DND-41 (cell line): Measurements from ENCODE around the gene CDC25A.

Source experiments
- ATAC-seq: fragments of 200-7000 bp; cut with Tn5 transposase; 3 replicates; pipeline ENCODE4 v1.9.1; 2021; ENCODE audit warnings: low read depth; ENCODE audit not compliant: insufficient read depth
- DNase-seq: peaks from one replicate; pipeline ENCODE4 v3.0.0-alpha.2; 2020
- H2AFZ ChIP-seq: 2 replicates; pipeline ENCODE4 v1.6.0; 2012; ENCODE audit warnings: low read depth, low read length
- H3K27ac ChIP-seq: 2 replicates; pipeline ENCODE4 v1.5.1; 2012; ENCODE audit warnings: low read length, inconsistent platforms
- H3K27me3 ChIP-seq: fragments of 200-600 bp; sonication (generic); 2 replicates; pipeline ENCODE4 v1.6.0; 2012; ENCODE audit warnings: low read length, mild to moderate bottlenecking, inconsistent platforms; ENCODE audit not compliant: insufficient read depth, poor library complexity
- H3K36me3 ChIP-seq: 2 replicates; pipeline ENCODE4 v1.5.1; 2012; ENCODE audit warnings: low read length, inconsistent platforms; ENCODE audit not compliant: insufficient read depth
- H3K4me1 ChIP-seq: 2 replicates; pipeline ENCODE4 v1.5.1; 2012; ENCODE audit warnings: mild to moderate bottlenecking, low read length; ENCODE audit not compliant: insufficient read depth
- H3K4me2 ChIP-seq: 2 replicates; pipeline ENCODE4 v1.6.0; 2012; ENCODE audit warnings: mild to moderate bottlenecking, moderate library complexity, low read length, inconsistent platforms; ENCODE audit not compliant: insufficient read depth
- H3K4me3 ChIP-seq, 2 experiments: fragments of 200-600 bp in 1 of 2; shearing (Covaris generic) in 1 of 2; 2 replicates each; pipeline ENCODE4 v1.5.1; 2012 to 2016; ENCODE audit warnings: inconsistent platforms in 2 of 2, low read length in 2 of 2, mild to moderate bottlenecking in 2 of 2, low read depth in 1 of 2, moderate library complexity in 1 of 2
- H3K79me2 ChIP-seq: 2 replicates; pipeline ENCODE4 v1.6.0; 2012; ENCODE audit warnings: low read length, inconsistent platforms; ENCODE audit not compliant: insufficient read depth
- H3K9ac ChIP-seq: 2 replicates; pipeline ENCODE4 v1.6.0; 2012; ENCODE audit warnings: low read depth, mild to moderate bottlenecking, inconsistent platforms, low read length, moderate library complexity
- H3K9me3 ChIP-seq: 2 replicates; pipeline ENCODE4 v1.5.1; 2012; ENCODE audit warnings: low read length, moderate library complexity, mild to moderate bottlenecking, inconsistent platforms; ENCODE audit not compliant: insufficient read depth, severe bottlenecking
- H4K20me1 ChIP-seq: 2 replicates; pipeline ENCODE4 v1.6.0; 2012; ENCODE audit warnings: low read length; ENCODE audit not compliant: insufficient read depth
- CTCF ChIP-seq: IDR thresholded peaks from 2 replicates; pipeline ENCODE4 v1.5.1; 2012; ENCODE audit warnings: borderline replicate concordance, low read length, moderate library complexity, mild to moderate bottlenecking; ENCODE audit not compliant: poor library complexity, severe bottlenecking; ENCODE audit errors: extremely low read depth
- EZH2 ChIP-seq: IDR thresholded peaks from 3 replicates; pipeline ENCODE4 v1.6.1; 2012; ENCODE audit warnings: borderline replicate concordance, low read depth, mild to moderate bottlenecking, moderate library complexity, low read length, inconsistent platforms; ENCODE audit not compliant: severe bottlenecking

CDC25A gene

GRCh38 chr3:48185129-48185528 is 3.1 kb downstream of the CDC25A start:
- no peaks in the 10 kb centered on the region for H3K27me3 ChIP-seq
- peak overlapping the region; percentile 97; the same call in 1 of the 2 replicates for H3K9ac ChIP-seq
- DNase-seq (no peak), ATAC-seq (no peak)
- H3K9me3 ChIP-seq, result no peaks in the 10 kb centered on the region
- H3K27ac ChIP-seq, result no peak overlapping the region
- H3K79me2 ChIP-seq, result peaks cover 85% of the 10 kb centered on the region
- peaks cover 73% of the 10 kb centered on the region for H3K36me3 ChIP-seq
- peak overlapping the region in 1 of 2 experiments; percentile 69; a peak in 1 of 4 replicates for H3K4me3 ChIP-seq
- peak overlapping the region; percentile 78 for H3K4me2 ChIP-seq
- H4K20me1 ChIP-seq, result peaks cover 58% of the 10 kb centered on the region
- H2AFZ ChIP-seq, result no peak overlapping the region
- TF ChIP-seq EZH2, result no peak
- no peak for TF ChIP-seq CTCF
- peaks cover 65% of the 10 kb centered on the region for H3K4me1 ChIP-seq

- DNase-seq, result no peak
- no peak for ATAC-seq
- H3K9me3 ChIP-seq, result no peaks in the 10 kb centered on the region
- no peak overlapping the region for H2AFZ ChIP-seq
- peak overlapping the region; percentile 78 for H3K4me2 ChIP-seq
- H3K4me1 ChIP-seq, result peaks cover 64% of the 10 kb centered on the region
- H3K4me3 ChIP-seq, result no peak overlapping the region
- TF ChIP-seq CTCF (no peak), EZH2 (no peak)
- H4K20me1 ChIP-seq, result peaks cover 66% of the 10 kb centered on the region
- H3K9ac ChIP-seq, result 0 out of 2 replicates have a peak overlapping the region, but pooled peaks have one; percentile 7
- peaks cover 82% of the 10 kb centered on the region for H3K36me3 ChIP-seq
- H3K79me2 ChIP-seq, result peaks cover 93% of the 10 kb centered on the region
- no peaks in the 10 kb centered on the region for H3K27me3 ChIP-seq
- no peak overlapping the region for H3K27ac ChIP-seq
These were observed 3.9 kb downstream of the CDC25A start for GRCh38 chr3:48184299-48184698.

GRCh38 chr3:48180531-48181253 is 7.5 kb downstream of the CDC25A start:
- TF ChIP-seq CTCF (no peak), EZH2 (no peak)
- Histone ChIP-seq H3K36me3 (peaks cover 97% of the 10 kb centered on the region), H3K9ac (no peak overlapping the region), H3K4me2 (peak overlapping the region; percentile 30; the same call in 1 of the 2 replicates), H3K4me1 (peaks cover 43% of the 10 kb centered on the region), H3K27ac (peak overlapping the region; percentile 21; the same call in 1 of the 2 replicates), H3K9me3 (no peaks in the 10 kb centered on the region), H4K20me1 (peaks cover 72% of the 10 kb centered on the region), H3K79me2 (peaks cover 95% of the 10 kb centered on the region), H3K4me3 (0 out of 4 replicates have a peak overlapping the region, but pooled peaks of 1 of the 2 experiments have one; percentile 7), H3K27me3 (no peaks in the 10 kb centered on the region), H2AFZ (no peak overlapping the region)
- no peak for DNase-seq
- ATAC-seq, result no peak
